Spleen (tissue), 11 donors: ENCODE results near the gene TMEM63C. TPM values are rescaled to one million over a fixed set of nuclear protein-coding genes. Genes with fewer than 3 reads are reported as not detected.

ENCODE experiments used
- DNase-seq: peaks from one replicate; pipeline ENCODE4 v3.0.0-alpha.2; 2020
- H3K27ac ChIP-seq, 8 donors: fragments of 200-600 bp; sonication (generic) in 7 of 8; 1 replicate in 4 of 8; 2 replicates in 4 of 8; pipeline versions ENCODE4 v1.5.0 to v1.8.0; 2016 to 2021; ENCODE audit warnings: inconsistent platforms in 4 of 8, mild to moderate bottlenecking in 4 of 8, moderate library complexity in 1 of 8
- H3K27me3 ChIP-seq, 7 donors: fragments of 200-600 bp; sonication (generic) in 6 of 7; replicated peaks in 1 of 7; 1 replicate in 4 of 7; 2 replicates in 3 of 7; pipeline versions ENCODE4 v1.5.0 to v1.8.0; 2016 to 2021; ENCODE audit warnings: inconsistent platforms in 3 of 7, mild to moderate bottlenecking in 1 of 7
- H3K36me3 ChIP-seq, 6 donors: fragments of 200-600 bp; sonication (generic) in 5 of 6; 1 replicate in 4 of 6; 2 replicates in 2 of 6; pipeline versions ENCODE4 v1.5.0 to v1.8.0; 2016 to 2021; ENCODE audit warnings: inconsistent platforms in 2 of 6
- H3K4me1 ChIP-seq, 6 donors: fragments of 200-600 bp; sonication (generic) in 5 of 6; 1 replicate in 3 of 6; 2 replicates in 3 of 6; pipeline versions ENCODE4 v1.5.0 to v1.8.0; 2016 to 2021; ENCODE audit warnings: inconsistent platforms in 3 of 6
- H3K4me3 ChIP-seq, 8 donors: fragments of 200-600 bp; sonication (generic) in 7 of 8; 1 replicate in 4 of 8; 2 replicates in 4 of 8; pipeline versions ENCODE4 v1.5.0 to v1.8.0; 2016 to 2021; ENCODE audit warnings: inconsistent platforms in 4 of 8, mild to moderate bottlenecking in 4 of 8, moderate library complexity in 2 of 8
- H3K9me3 ChIP-seq, 8 donors: fragments of 200-600 bp; sonication (generic) in 7 of 8; 1 replicate in 4 of 8; 2 replicates in 4 of 8; pipeline versions ENCODE4 v1.5.0 to v1.8.0; 2016 to 2021; ENCODE audit warnings: inconsistent platforms in 4 of 8
- POLR2A ChIP-seq, 3 donors: fragments of 450-650 bp; IDR thresholded peaks; one replicate each; pipeline ENCODE4 v1.5.1; 2017; ENCODE audit warnings: antibody characterized with exemption in 3 of 3, mild to moderate bottlenecking in 1 of 3
- POLR2AphosphoS5 ChIP-seq, 3 donors: sonication (generic); formaldehyde crosslinking; IDR thresholded peaks; one replicate each; pipeline ENCODE4 v1.5.1; 2017; ENCODE audit warnings: antibody characterized with exemption in 3 of 3
- WGBS, 5 donors: extraction: QIAGEN DNeasy Blood & Tissue Kit in 3 of 5; methylation state at CpG; one replicate each; pipeline versions ENCODE4 v1.1.5 to v1.1.7; 2013 to 2018; 5-methylcytosine and 5-hydroxymethylcytosine counted together
- intact Hi-C: fragments of 100-400 bp; cut with DNase I; formaldehyde crosslinking; loops from one replicate; pipeline ENCODE4 v1.15.0; 2023; ENCODE audit warnings: low total_unique reads
- polyA plus RNA-seq, 3 donors: library from polyadenylated mRNA; stranded (reverse); fragments of 200-250 nt; gene quantifications; one replicate each; pipeline ENCODE4 v1.2.1, GENCODE V29; 2013
- total RNA-seq, 7 donors: library from RNA; depleted of rRNA in 3 of 7; stranded (reverse); fragments of >200 nt in 3 of 7; fragmentation: NEBNext Ultra II Directional in 4 of 7; extraction: Animal tissue kit (Norgen Biotek cat#: 25700) in 4 of 7; gene quantifications; one replicate each; pipeline versions ENCODE4 v1.1.0 to v1.2.1, GENCODE V29; 2016 to 2021
- TF ChIP-seq, protein P1 (sequence below), 11 experiments: fragments of 200-600 bp in 7 of 11; fragments of 450-650 bp in 4 of 11; sonication (generic) in 4 of 11; IDR thresholded peaks in 8 of 11; conservative IDR thresholded peaks in 3 of 11; 1 replicate in 7 of 11; 2 replicates in 4 of 11; pipeline versions ENCODE4 v1.4.0 to v1.8.0; 2016 to 2021; ENCODE audit warnings: antibody characterized with exemption in 11 of 11, inconsistent platforms in 4 of 11, mild to moderate bottlenecking in 1 of 11
- donor health status: healthy with polysubstance abuse.
- donor health status: DM: no; HTN: no; CAD: no; lungs with moderate emphysema.
- donor health status: DM: no; HTN: no; CAD: no.
- donor health status: Bipolar disorder and iron deficiency.
- donor health status: healthy.
- donor health status: DM: no; HTN: no; CAD: no.
- donor health status: DM: yes; HTN: yes; CAD: no.

The TMEM63C gene
- total and polyA plus RNA-seq, 10 donors: 0.20 to 13.4 (median 7.1) TPM

DNA sequence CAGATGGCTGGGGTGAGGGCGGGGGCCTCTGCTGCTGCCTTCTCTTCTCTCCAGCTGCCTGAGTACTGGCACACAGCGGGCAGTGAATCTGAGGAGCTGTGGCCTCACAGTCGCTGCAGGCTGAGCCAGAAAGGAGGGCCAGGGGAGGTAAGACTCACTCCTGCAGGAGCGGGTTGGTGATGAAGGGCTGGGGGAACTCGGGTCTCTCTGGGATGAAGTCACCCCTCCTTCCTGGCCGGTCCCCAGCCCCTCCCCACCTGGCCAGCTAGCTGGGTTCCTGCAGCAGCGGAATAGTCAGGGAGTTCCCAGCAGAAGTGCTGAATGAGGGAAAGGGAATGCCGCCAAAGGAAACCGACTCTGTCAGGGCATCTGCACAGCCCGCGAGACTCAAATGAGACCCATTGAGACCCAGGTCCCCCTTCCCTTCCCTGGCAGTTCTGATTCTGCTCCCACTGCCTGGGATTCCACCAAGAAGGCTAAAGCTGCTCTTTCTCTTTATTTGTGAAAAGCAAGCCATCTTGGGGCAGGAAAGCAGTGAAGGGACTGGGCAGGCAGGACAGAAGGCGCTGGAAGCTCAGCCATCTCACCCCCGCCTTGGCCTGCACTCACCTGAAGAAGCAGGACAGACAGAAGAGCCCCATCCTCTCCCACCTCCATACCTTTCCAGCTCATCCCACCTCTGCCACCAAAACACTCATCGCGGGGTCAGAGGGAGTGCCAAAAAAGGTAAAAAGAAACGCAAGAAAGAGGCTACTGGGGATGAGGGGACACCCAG lies 84.2 kb downstream of the TMEM63C start:
- Histone ChIP-seq H3K36me3 (no peaks in the 10 kb centered on the region), H3K27me3 (peaks cover 0 to 29% (median 11%) of the 10 kb centered on the region in 7 donors), H3K4me1 (peaks cover 0 to 10% (median 3%) of the 10 kb centered on the region in 6 donors), H3K4me3 (no peak overlapping the region), H3K9me3 (peaks cover 0 to 10% (median 4%) of the 10 kb centered on the region in 8 donors), H3K27ac (no peak overlapping the region)
- TF ChIP-seq, protein P1, sequence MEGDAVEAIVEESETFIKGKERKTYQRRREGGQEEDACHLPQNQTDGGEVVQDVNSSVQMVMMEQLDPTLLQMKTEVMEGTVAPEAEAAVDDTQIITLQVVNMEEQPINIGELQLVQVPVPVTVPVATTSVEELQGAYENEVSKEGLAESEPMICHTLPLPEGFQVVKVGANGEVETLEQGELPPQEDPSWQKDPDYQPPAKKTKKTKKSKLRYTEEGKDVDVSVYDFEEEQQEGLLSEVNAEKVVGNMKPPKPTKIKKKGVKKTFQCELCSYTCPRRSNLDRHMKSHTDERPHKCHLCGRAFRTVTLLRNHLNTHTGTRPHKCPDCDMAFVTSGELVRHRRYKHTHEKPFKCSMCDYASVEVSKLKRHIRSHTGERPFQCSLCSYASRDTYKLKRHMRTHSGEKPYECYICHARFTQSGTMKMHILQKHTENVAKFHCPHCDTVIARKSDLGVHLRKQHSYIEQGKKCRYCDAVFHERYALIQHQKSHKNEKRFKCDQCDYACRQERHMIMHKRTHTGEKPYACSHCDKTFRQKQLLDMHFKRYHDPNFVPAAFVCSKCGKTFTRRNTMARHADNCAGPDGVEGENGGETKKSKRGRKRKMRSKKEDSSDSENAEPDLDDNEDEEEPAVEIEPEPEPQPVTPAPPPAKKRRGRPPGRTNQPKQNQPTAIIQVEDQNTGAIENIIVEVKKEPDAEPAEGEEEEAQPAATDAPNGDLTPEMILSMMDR (IDR thresholded peaks at IDR 0.05 in 8 of 11, conservative IDR thresholded peaks at IDR 0.05 in 3 of 11): no peak
- TF ChIP-seq POLR2A (IDR thresholded peaks at IDR 0.05) (no peak), POLR2AphosphoS5 (IDR thresholded peaks at IDR 0.05) (no peak)
- intact Hi-C loops: no loop called here
- peak; percentile 35 for DNase-seq
- 79 to 86% (median 81%) methylated on average over 16 of the region's 16 CpGs for WGBS, 5 donors

DNA sequence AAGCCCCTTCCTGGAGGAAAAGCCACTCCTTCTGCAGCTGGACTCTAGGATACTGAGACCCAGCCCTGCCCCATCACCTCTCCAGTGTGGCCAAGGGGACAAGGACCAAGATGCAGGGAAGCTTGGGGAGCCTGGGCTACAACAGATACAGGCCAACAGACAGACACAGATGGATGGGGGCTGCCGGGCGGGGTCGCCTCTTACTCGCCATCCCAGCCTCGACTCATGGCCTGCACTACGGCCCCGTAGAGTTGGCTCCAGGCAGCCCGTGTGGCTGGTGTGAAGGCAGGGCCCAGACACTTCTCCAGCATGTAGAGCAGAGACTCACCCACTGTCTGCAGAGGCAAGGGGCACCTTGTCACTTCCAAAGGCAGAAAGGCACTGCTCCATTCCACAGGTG lies 84.7 kb downstream of the TMEM63C start:
- Histone ChIP-seq H3K27me3 (peaks cover 0 to 33% (median 16%) of the 10 kb centered on the region in 7 donors), H3K9me3 (peaks cover 0 to 10% (median 4%) of the 10 kb centered on the region in 8 donors), H3K36me3 (no peaks in the 10 kb centered on the region), H3K4me3 (no peak overlapping the region), H3K27ac (no peak overlapping the region), H3K4me1 (peaks cover 0 to 16% (median 9%) of the 10 kb centered on the region in 6 donors)
- TF ChIP-seq POLR2AphosphoS5 (IDR thresholded peaks at IDR 0.05) (no peak), POLR2A (IDR thresholded peaks at IDR 0.05) (no peak)
- TF ChIP-seq, protein P1 (IDR thresholded peaks at IDR 0.05 in 8 of 11, conservative IDR thresholded peaks at IDR 0.05 in 3 of 11): no peak
- 80 to 92% (median 89%) methylated on average over 8 of the region's 8 CpGs for WGBS, 5 donors
- intact Hi-C loops: no loop called here
- DNase-seq: peak; percentile 58

DNA sequence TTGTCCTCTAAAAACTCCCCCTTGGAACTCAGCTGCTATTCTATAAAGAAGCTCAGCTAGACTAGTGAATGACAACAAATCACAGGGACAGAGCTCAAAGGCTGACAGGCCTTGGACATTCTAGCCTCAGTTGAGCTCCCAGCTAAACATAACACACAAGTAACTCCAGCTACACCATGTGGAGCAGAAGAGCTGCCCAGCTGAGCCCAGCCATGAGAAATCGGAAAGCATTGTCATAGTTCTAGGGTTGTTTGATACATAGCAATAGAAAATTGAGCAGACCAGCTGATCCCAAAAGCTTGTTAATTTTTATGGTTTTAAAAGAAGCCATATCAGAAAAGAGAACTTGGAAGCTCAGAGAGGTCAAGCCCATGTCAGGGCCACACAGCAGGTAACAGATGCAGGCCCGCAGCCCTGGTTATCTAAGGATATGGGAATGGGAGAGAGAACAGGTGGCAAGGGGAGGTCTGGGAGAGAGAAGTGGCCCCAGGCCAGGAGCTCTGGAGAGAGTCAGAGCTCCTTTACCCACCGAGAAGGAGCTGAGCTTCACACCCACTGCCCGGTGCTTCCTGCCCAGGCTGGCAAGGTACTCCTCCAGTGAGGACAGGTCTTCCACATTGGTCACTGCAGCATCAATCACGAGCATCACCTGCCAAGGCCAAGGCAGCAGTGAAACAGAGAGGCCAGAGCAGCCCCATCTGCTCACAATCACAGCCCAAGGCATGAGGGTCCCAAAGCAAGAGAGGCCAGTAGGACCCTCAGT lies 86.5 kb downstream of the TMEM63C start:
- intact Hi-C loops: no loop called here
- Histone ChIP-seq H3K27ac (no peak overlapping the region), H3K4me1 (peaks cover 0 to 17% (median 10%) of the 10 kb centered on the region in 6 donors), H3K36me3 (no peaks in the 10 kb centered on the region), H3K9me3 (peaks cover 0 to 10% (median 4%) of the 10 kb centered on the region in 8 donors), H3K4me3 (no peak overlapping the region), H3K27me3 (peaks cover 0 to 50% (median 21%) of the 10 kb centered on the region in 7 donors)
- WGBS, 5 donors: 81 to 93% (median 86%) methylated on average over 4 to 5 of the region's 5 CpGs
- TF ChIP-seq POLR2A (IDR thresholded peaks at IDR 0.05) (no peak), POLR2AphosphoS5 (IDR thresholded peaks at IDR 0.05) (no peak)
- TF ChIP-seq, protein P1 (IDR thresholded peaks at IDR 0.05 in 8 of 11, conservative IDR thresholded peaks at IDR 0.05 in 3 of 11): no peak
- peak; percentile 14 for DNase-seq
